K562 (cell line): Measurements from ENCODE around the gene PFKL. TPM values are rescaled to one million over a fixed set of nuclear protein-coding genes. Genes with fewer than 3 reads are reported as not detected.
A peak's percentile ranks its signal among the peaks of the same experiment; 100 is the strongest.

Experiments
- ATAC-seq: fragments of 200-7000 bp; cut with Tn5 transposase; 3 replicates; pipeline ENCODE4 v1.9.1; 2020; ENCODE audit warnings: moderate library complexity
- BruUV-seq: library from RNA; stranded (reverse); fragments of 400-500 nt; replicated peaks from 2 replicates; lab custom pipeline; 2021; lab: Mats Ljungman, UMichigan
- CTCF ChIA-PET: fragments of 300-600 bp; formaldehyde crosslinking; extraction: SDS; loops from one replicate; lab custom pipeline; 2021; ENCODE audit warnings: low intra/inter-chr PET ratio; lab: Yijun Ruan, JAX
- POLR2A ChIA-PET: fragments of 300-600, 350-650 bp; sonication (Branson Sonifier 250); formaldehyde crosslinking; extraction: SDS; loops from one replicate; lab custom pipeline; 2021; ENCODE audit warnings: antibody characterized with exemption, inconsistent platforms; lab: Yijun Ruan, JAX
- DNase-seq, 4 experiments: peaks; one replicate each; pipeline versions ENCODE4 v3.0.0 to v3.0.0-alpha.2; 2011 to 2018; ENCODE audit warnings: low spot score in 3 of 4, mixed read lengths in 3 of 4; ENCODE audit errors: extremely low read depth in 1 of 4
- FAIRE-seq: peaks from 2 replicates; lab custom pipeline; 2011; peaks lifted over from hg19 to GRCh38; lab: Jason Lieb, UNC
- H2AFZ ChIP-seq: 2 replicates; pipeline ENCODE4 v1.6.0; 2011; ENCODE audit warnings: low read depth, low read length, control low read depth, inconsistent platforms
- H3K27ac ChIP-seq: fragments of 200-600 bp; 3 replicates; pipeline ENCODE4 v1.8.0; 2011; ENCODE audit warnings: low read depth, mild to moderate bottlenecking, control low read depth, inconsistent platforms, low read length, moderate library complexity, mixed read lengths; ENCODE audit errors: extremely low read depth
- H3K27me3 ChIP-seq, 2 experiments: fragments of 300-600 bp in 1 of 2; 2 replicates in 1 of 2; 3 replicates in 1 of 2; pipeline versions ENCODE4 v1.6.0 to v1.8.0; 2011; ENCODE audit warnings: inconsistent platforms in 2 of 2, low read length in 2 of 2, mild to moderate bottlenecking in 1 of 2, mixed read lengths in 1 of 2, moderate library complexity in 1 of 2; ENCODE audit not compliant: control insufficient read depth in 2 of 2, insufficient read depth in 2 of 2
- H3K36me3 ChIP-seq: fragments of 300-600 bp; 3 replicates; pipeline ENCODE4 v1.8.0; 2011; ENCODE audit warnings: mild to moderate bottlenecking, low read length, inconsistent platforms; ENCODE audit not compliant: control insufficient read depth, insufficient read depth
- H3K4me1 ChIP-seq, 2 experiments: fragments of 200-600 bp in 1 of 2; replicated peaks in 1 of 2; 2 replicates in 1 of 2; 3 replicates in 1 of 2; pipeline versions ENCODE4 v1.5.1 to v1.8.0; 2011; ENCODE audit warnings: inconsistent platforms in 2 of 2, low read length in 2 of 2, mild to moderate bottlenecking in 1 of 2, mixed read lengths in 1 of 2, moderate library complexity in 1 of 2; ENCODE audit not compliant: control insufficient read depth in 2 of 2, insufficient read depth in 2 of 2
- H3K4me2 ChIP-seq: 2 replicates; pipeline ENCODE4 v1.6.1; 2011; ENCODE audit warnings: low read length, control low read depth, inconsistent platforms, mixed read lengths; ENCODE audit not compliant: insufficient read depth
- H3K4me3 ChIP-seq: fragments of 200-600 bp; sonication (generic), shearing (Covaris generic); 2 replicates; pipeline ENCODE4 v1.5.1; 2016; ENCODE audit warnings: control low read depth, inconsistent platforms
- H3K79me2 ChIP-seq: fragments of 200-600 bp; 3 replicates; pipeline ENCODE4 v1.8.0; 2011; ENCODE audit warnings: low read length, inconsistent platforms; ENCODE audit not compliant: control insufficient read depth, insufficient read depth
- H3K9ac ChIP-seq, 2 experiments: 2 replicates each; pipeline versions ENCODE4 v1.6.0 to v1.6.1; 2011; ENCODE audit warnings: low read depth in 2 of 2, low read length in 2 of 2, control low read depth in 1 of 2, inconsistent platforms in 1 of 2, mild to moderate bottlenecking in 1 of 2, mixed read lengths in 1 of 2; ENCODE audit not compliant: insufficient read depth in 1 of 2
- H3K9me1 ChIP-seq: one replicate; pipeline ENCODE4 v1.6.0; 2011; ENCODE audit warnings: inconsistent platforms, mild to moderate bottlenecking, low read length, moderate library complexity; ENCODE audit not compliant: control insufficient read depth, insufficient read depth
- H3K9me3 ChIP-seq: replicated peaks from 2 replicates; pipeline ENCODE4 v1.5.1; 2011; ENCODE audit warnings: low read depth, low read length, inconsistent platforms; ENCODE audit not compliant: control insufficient read depth, insufficient read depth
- H4K20me1 ChIP-seq: replicated peaks from 2 replicates; pipeline ENCODE4 v1.6.1; 2011; ENCODE audit warnings: low read length, inconsistent platforms, mixed read lengths; ENCODE audit not compliant: control insufficient read depth, insufficient read depth
- POLR2G ChIP-seq: fragments of 200-400 bp; formaldehyde crosslinking; IDR thresholded peaks from 2 replicates; pipeline ENCODE4 v1.6.1; 2017; ENCODE audit warnings: low read depth, mild to moderate bottlenecking, antibody characterized with exemption, low read length, moderate library complexity
- SPI1 ChIP-seq: IDR thresholded peaks from 2 replicates; pipeline ENCODE4 v1.6.1; 2011; ENCODE audit warnings: low read depth, low read length, control low read depth, borderline replicate concordance
- SREBF2 ChIP-seq: sonication (generic); formaldehyde crosslinking; IDR thresholded peaks from 2 replicates; pipeline ENCODE4 v1.4.0; 2020; ENCODE audit warnings: mild to moderate bottlenecking, missing genetic modification reagents
- ZNF324 ChIP-seq: fragments of 250-450 bp; sonication (Bioruptor Pico); IDR thresholded peaks from 2 replicates; pipeline ENCODE4 v1.4.0; 2020; ENCODE audit warnings: mild to moderate bottlenecking
- WGBS: fragments of 100-300 bp; shearing (Covaris generic); methylation state at CpG from one replicate; pipeline ENCODE4 v1.1.6; 2016; ENCODE audit warnings: low coverage, mixed read lengths; ENCODE audit not compliant: insufficient coverage; ENCODE audit errors: missing lambda C conversion rate; 5-methylcytosine and 5-hydroxymethylcytosine counted together
- in situ Hi-C: fragments of 300-500 bp; cut with MboI; formaldehyde crosslinking; loops from 4 replicates; pipeline ENCODE4 v1.15.0; 2018; ENCODE audit warnings: inconsistent platforms, mixed read lengths
- intact Hi-C: fragments of 100-400 bp; cut with micrococcal nuclease; formaldehyde crosslinking; loops from 2 replicates; pipeline ENCODE4 v1.14.2; 2022
- polyA plus RNA-seq, 8 experiments: library from polyadenylated mRNA; depleted of rRNA in 4 of 8; stranded (reverse) in 5 of 8; unstranded in 3 of 8; fragments of >200 nt; fragmentation: Nextera tagmentation in 2 of 8; fragmentation: Illumina TruSeq in 1 of 8; extraction: Ambion mirVana in 2 of 8; extraction: Trizol in 1 of 8; gene quantifications; 2 replicates each; pipeline versions ENCODE4 v1.2.1 to v1.2.3, GENCODE V29; 2011 to 2014; ENCODE audit warnings: inconsistent platforms in 1 of 8, missing spikeins in 1 of 8
- total RNA-seq, 7 experiments: library from RNA; depleted of rRNA in 6 of 7; stranded (reverse); fragments of >200 nt in 6 of 7; fragmentation: Illumina TruSeq in 2 of 7; extraction: Trizol in 2 of 7; gene quantifications; 2 replicates each; pipeline versions ENCODE4 v1.2.1 to v1.2.3, GENCODE V29; 2011 to 2021; ENCODE audit warnings: low replicate concordance in 1 of 7

Gene PFKL
- total and polyA plus RNA-seq, 9 of the 15 experiments (the other 6 are each of a cell fraction or from before 2014, with no cell fraction given): 1.1 to 124 (median 45.6) TPM

- in situ Hi-C loops (no loop called here), intact Hi-C loops (no loop called here)
- Histone ChIP-seq H3K79me2 (peaks cover 44% of the 10 kb centered on the region), H3K4me1 (peaks cover 6 to 73% of the 10 kb centered on the region in 2 experiments), H4K20me1 (peaks cover 43% of the 10 kb centered on the region), H3K27ac (no peak overlapping the region), H3K9me3 (no peaks in the 10 kb centered on the region), H3K4me2 (no peak overlapping the region), H3K4me3 (no peak overlapping the region), H3K9ac (peak overlapping the region in 1 of 2 experiments; percentile 75; a peak in 2 of 4 replicates), H2AFZ (no peak overlapping the region), H3K27me3 (no peaks in the 10 kb centered on the region), H3K36me3 (peaks cover 44% of the 10 kb centered on the region; the same call in 2 of the 3 replicates), H3K9me1 (peaks cover 11% of the 10 kb centered on the region)
- no peak for DNase-seq
- BruUV-seq: no TSS peak
- ATAC-seq: no peak
- 81% methylated on average over 9 of the region's 9 CpGs for WGBS
- POLR2A ChIA-PET: no interaction called here
- TF ChIP-seq ZNF324 (CRISPR knock-in tag) (no peak), SPI1 (peak; percentile 76; the same call in 1 of the 2 replicates)
- CTCF ChIA-PET: no interaction called here
- no peak for FAIRE-seq
Measured at GRCh38 chr21:44305691-44306090, 5.8 kb downstream of the PFKL start.

GRCh38 chr21:44306936-44307704 is 7.3 kb downstream of the PFKL start:
- no peak overlapping the region for H3K4me2 ChIP-seq
- DNase-seq (no peak), ATAC-seq (no peak), FAIRE-seq (no peak)
- peaks cover 29% of the 10 kb centered on the region for H3K79me2 ChIP-seq
- intact Hi-C loops (no loop called here), in situ Hi-C loops (no loop called here)
- ChIA-PET CTCF (interaction anchor here (0.6 kb wide), 1 partner anchor 31 kb away, joined by 3 read pairs; no protein-coding TSS in a partner anchor), POLR2A (no interaction called here)
- TF ChIP-seq POLR2G (0 out of 2 replicates have a peak, but pooled peaks have one; percentile 29), SREBF2 (CRISPR knock-in tag) (no peak)
- H3K27me3 ChIP-seq: no peaks in the 10 kb centered on the region
- peaks cover 4% of the 10 kb centered on the region for H3K9me1 ChIP-seq
- no peak overlapping the region for H2AFZ ChIP-seq
- 94% methylated on average over 19 of the region's 21 CpGs for WGBS
- H3K4me3 ChIP-seq: no peak overlapping the region
- no peak overlapping the region for H3K27ac ChIP-seq
- H3K9ac ChIP-seq: peak overlapping the region in 1 of 2 experiments; percentile 74; a peak in 2 of 4 replicates
- H4K20me1 ChIP-seq: peaks cover 29% of the 10 kb centered on the region; the same call in 1 of the 2 replicates
- H3K36me3 ChIP-seq: peaks cover 59% of the 10 kb centered on the region; the same call in 2 of the 3 replicates
- BruUV-seq: no TSS peak
- peaks cover 0 to 60% of the 10 kb centered on the region in 2 experiments; a peak in 4 of 5 replicates for H3K4me1 ChIP-seq
- no peaks in the 10 kb centered on the region for H3K9me3 ChIP-seq
